ENCODE results near the gene MLST8.

MLST8 gene

DNA sequence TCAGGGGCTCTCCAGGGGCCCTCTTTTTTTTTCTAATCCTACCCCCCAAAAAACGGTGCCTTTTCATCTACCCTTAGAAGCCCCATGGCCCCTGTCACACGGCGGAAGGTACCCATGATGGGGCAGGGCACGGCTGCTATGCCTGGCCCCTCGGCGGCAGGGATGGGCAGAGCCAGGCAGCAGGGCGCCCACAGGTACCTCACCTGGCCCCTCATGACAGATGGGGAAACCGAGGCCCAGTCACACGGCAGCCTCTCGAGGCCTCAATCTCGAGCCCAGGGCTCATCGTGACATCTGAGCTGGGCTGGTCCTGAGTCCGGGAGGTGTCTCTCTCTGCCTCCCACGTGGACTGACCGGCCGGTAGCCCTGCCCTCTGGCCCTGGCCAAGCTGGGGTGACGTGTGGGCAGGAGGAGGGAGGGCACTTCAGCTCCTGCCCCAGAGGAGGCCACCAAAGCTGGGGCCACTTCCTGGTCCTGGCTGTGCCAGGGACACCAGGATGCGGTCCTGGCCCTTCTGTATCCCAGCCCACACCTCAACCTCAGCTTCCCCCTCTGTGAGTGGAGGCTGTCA, 38.1 kb upstream of the MLST8 start:
- H3K9me3 Mint-ChIP-seq = no peaks in the 10 kb centered on the region
- H3K36me3 Mint-ChIP-seq (ENCODE audit: low read depth) = peaks cover 8% of the 10 kb centered on the region
- no peaks in the 10 kb centered on the region for H3K4me1 Mint-ChIP-seq (ENCODE audit: low read depth)
- H3K4me3 Mint-ChIP-seq = no peak overlapping the region
- H3K27ac Mint-ChIP-seq = no peak overlapping the region
- H3K27me3 Mint-ChIP-seq (ENCODE audit: low read depth) = no peaks in the 10 kb centered on the region

DNA sequence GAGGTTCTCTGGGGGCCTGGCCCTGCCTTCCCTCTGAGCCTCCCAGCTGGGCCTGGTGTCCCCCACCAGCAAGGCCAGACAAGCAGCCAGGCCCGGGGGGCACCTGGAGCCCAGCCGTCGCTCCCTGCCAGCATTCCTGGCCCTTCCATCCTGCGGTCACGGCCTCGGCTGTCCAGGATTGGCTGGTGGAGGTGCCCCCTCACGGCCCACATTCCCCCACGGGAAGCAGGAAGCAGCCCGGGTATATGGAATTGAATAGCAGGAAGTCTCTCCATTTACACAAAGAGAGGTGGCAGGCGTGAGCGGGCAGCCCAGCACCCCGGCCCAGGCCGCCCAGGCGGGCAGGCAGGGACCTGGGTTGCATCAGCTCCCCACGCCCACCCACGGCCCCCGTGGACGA, 35.2 kb upstream of the MLST8 start:
- H3K4me1 Mint-ChIP-seq (ENCODE audit: low read depth) = no peaks in the 10 kb centered on the region
- no peak overlapping the region for H3K27ac Mint-ChIP-seq
- no peak overlapping the region for H3K4me3 Mint-ChIP-seq
- no peaks in the 10 kb centered on the region for H3K9me3 Mint-ChIP-seq
- no peaks in the 10 kb centered on the region for H3K27me3 Mint-ChIP-seq (ENCODE audit: low read depth)
- peaks cover 10% of the 10 kb centered on the region for H3K36me3 Mint-ChIP-seq (ENCODE audit: low read depth)

DNA sequence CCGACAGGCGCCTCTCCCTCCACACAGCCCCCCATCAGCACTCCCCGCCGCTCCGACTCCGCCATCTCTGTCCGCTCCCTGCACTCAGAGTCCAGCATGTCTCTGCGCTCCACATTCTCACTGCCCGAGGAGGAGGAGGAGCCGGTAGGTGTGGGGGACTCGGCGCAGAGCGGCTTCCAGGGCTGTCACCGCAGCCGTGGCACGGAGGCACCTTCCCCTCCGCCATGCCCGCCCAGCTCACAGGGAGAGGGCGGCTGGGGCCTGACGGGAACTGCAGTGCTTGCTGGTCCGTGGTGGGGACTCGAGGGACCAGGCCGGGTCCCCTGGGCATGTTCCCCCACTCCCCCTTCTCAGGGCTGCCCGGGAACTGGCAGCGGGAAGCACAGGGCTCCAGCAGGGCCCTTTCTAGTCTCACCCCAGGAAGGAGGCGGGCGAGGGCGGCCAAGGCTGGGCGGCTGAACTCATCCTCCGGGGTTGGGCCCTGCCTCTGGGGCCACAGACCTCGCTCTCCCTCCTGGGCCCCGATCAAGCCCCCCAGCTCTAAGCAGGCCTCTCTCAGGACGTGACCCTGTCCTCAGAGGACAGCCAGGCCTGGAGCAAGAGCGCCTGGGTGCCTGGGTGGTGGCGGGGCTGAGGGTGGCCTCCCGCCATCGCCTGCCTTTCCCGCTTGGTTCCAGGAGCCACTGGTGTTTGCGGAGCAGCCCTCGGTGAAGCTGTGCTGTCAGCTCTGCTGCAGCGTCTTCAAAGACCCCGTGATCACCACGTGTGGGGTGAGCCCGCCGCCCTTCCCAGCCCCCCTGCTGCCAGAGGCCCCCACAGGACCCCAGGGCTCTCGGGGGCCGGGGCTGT, 34.4 kb upstream of the MLST8 start:
- Mint-ChIP-seq H3K4me1 (ENCODE audit: low read depth) (no peaks in the 10 kb centered on the region), H3K27me3 (ENCODE audit: low read depth) (no peaks in the 10 kb centered on the region), H3K36me3 (ENCODE audit: low read depth) (peaks cover 9% of the 10 kb centered on the region), H3K27ac (no peak overlapping the region), H3K9me3 (no peaks in the 10 kb centered on the region), H3K4me3 (no peak overlapping the region)

DNA sequence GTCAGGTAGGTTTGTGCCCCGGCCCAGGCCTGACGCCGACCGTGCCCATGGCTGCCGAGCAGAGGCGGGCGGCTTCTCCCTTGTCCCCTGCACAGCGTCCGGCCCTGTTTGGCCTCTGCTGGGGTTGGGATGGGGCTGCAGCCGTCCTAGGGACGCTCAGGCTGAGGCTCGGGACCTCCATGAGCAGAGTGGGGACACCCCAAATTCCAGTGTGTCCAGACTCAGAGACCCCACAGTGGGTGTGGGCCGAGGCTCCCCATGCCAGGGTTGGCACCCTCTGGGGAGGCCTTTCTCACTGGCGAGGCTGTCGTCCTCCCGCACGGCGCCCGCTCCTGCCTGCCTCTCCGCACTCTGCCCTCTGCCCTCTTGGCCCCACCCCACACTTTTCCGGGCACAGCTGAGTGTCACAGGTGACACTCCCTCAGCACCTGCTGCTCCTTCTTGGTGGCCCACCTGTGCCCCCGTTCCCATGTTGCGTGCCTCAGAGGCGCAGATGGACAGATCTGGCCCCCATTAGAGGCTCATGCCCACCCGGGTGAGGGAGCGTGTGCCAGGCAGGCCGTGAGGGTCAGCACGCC, 33.6 kb upstream of the MLST8 start:
- H3K27ac Mint-ChIP-seq = no peak overlapping the region
- no peak overlapping the region for H3K4me3 Mint-ChIP-seq
- no peaks in the 10 kb centered on the region for H3K27me3 Mint-ChIP-seq (ENCODE audit: low read depth)
- peaks cover 8% of the 10 kb centered on the region for H3K36me3 Mint-ChIP-seq (ENCODE audit: low read depth)
- H3K4me1 Mint-ChIP-seq (ENCODE audit: low read depth) = no peaks in the 10 kb centered on the region
- no peaks in the 10 kb centered on the region for H3K9me3 Mint-ChIP-seq

DNA sequence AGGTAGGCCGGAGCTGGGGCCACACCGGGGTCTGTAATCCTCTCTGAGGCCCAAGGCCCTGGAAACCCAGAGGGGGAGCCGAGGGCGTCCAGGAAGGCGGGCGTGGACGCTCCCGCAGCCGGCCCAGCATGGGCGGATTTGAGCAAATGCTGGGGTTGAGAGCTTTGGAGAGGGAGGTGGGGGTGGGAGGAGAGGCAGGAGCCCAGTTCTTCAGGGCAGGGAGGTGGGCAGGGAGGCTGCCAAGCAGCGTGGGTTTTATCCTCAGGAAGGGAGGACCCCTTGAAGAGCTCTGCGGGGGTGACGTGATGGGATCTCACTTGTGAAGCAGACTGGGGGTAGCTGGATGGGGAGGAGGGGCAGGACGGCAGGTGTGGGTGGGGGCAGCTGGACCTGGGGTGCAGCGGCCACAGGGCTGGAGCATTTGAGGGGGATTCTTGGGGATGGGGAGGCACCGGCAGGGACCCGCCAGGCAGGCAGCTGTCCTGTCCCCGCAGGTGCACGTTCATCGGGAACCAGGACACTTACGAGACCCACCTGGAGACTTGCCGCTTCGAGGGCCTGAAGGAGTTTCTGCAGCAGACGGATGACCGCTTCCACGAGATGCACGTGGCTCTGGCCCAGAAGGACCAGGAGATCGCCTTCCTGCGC, 32.4 kb upstream of the MLST8 start:
- H3K36me3 Mint-ChIP-seq (ENCODE audit: low read depth) = peaks cover 8% of the 10 kb centered on the region
- no peaks in the 10 kb centered on the region for H3K27me3 Mint-ChIP-seq (ENCODE audit: low read depth)
- no peaks in the 10 kb centered on the region for H3K4me1 Mint-ChIP-seq (ENCODE audit: low read depth)
- no peaks in the 10 kb centered on the region for H3K9me3 Mint-ChIP-seq
- H3K27ac Mint-ChIP-seq = no peak overlapping the region
- no peak overlapping the region for H3K4me3 Mint-ChIP-seq

DNA sequence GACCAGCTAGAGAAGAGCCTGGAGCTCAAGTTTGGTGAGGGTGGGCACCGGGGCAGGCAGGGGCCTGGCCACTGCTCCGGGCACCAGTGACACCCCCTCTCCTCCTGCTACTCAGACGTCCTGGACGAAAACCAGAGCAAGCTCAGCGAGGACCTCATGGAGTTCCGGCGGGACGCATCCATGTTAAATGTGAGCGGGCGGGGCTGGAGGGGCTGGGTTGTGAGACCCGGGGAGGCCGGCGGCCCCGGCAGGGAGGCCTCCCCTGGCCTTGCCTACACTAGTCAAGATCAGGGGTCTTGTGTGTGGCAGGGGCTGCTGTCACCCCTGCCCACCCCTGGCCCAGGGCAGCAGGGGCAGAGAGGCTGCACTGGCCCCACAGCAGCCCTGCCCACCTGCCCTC, 31.9 kb upstream of the MLST8 start:
- Mint-ChIP-seq H3K36me3 (ENCODE audit: low read depth) (peaks cover 8% of the 10 kb centered on the region), H3K27ac (no peak overlapping the region), H3K4me1 (ENCODE audit: low read depth) (no peaks in the 10 kb centered on the region), H3K27me3 (ENCODE audit: low read depth) (no peaks in the 10 kb centered on the region), H3K4me3 (no peak overlapping the region), H3K9me3 (no peaks in the 10 kb centered on the region)

DNA sequence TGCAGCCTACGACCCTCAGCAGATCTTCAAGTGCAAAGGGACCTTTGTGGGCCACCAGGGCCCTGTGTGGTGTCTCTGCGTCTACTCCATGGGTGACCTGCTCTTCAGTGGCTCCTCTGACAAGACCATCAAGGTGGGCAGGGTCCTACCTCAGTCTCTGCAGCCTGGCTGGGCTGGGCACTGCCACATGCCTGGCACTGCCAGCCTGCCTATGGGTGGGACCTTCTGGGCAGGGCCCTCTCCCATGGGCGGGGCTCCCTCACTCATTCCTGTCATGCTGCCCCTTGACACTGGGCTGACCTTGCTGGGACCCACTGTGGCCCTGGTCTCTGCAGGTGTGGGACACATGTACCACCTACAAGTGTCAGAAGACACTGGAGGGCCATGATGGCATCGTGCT, 31.3 kb upstream of the MLST8 start:
- H3K36me3 Mint-ChIP-seq (ENCODE audit: low read depth) = peaks cover 8% of the 10 kb centered on the region
- no peaks in the 10 kb centered on the region for H3K27me3 Mint-ChIP-seq (ENCODE audit: low read depth)
- no peaks in the 10 kb centered on the region for H3K4me1 Mint-ChIP-seq (ENCODE audit: low read depth)
- no peak overlapping the region for H3K4me3 Mint-ChIP-seq
- H3K27ac Mint-ChIP-seq = no peak overlapping the region
- H3K9me3 Mint-ChIP-seq = no peaks in the 10 kb centered on the region

DNA sequence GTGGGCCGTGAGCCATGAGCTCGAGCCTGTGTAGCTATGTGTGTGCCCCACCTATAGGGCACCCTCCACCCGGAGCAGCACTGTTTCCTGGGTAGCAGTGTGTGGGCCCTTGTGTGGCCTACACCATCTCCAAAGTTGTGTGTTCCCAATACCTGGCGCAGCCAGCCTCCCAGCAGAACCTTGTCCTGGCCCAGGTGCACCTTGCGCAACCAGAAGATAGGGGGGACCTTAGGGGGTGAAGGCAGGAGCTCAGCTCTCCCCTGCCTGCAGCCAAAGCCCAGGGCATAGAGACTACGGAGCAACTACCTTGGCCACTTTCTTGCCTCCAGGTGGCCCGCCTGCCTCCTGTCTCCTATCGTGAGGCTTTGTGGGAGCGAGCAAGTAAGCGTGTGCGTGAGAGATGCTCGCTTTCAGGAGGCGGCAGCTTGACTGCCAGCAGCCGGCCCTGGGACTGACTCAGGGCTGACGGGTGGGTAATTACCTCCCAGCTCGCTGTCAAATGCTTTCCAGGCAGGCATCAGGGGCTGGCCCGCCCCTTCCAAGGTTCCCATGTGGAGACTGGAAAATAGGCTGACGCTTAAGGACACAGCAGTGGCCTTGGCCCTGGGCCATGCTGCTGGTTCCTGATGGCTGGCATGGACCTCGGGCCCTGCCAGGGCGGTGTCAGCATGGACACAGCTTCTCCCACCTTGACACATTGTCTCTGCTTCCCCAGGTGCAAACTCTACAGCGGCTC, 30.7 kb upstream of the MLST8 start:
- H3K4me3 Mint-ChIP-seq = no peak overlapping the region
- H3K36me3 Mint-ChIP-seq (ENCODE audit: low read depth) = peaks cover 8% of the 10 kb centered on the region

DNA sequence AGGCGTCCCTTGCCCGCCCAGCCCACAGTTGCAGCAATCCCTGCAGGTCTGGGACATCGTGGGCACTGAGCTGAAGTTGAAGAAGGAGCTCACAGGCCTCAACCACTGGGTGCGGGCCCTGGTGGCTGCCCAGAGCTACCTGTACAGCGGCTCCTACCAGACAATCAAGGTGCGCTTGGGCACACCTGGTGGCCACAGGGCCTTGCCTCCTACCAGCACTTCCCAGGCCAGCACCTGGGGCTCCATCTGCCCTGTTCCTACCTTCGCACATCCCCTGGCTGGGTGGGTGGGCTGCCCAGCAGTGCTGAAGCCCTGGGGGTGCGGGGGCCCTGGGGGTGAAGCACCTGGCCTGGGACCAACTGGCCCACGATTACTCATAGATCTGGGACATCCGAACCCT, 29.8 kb upstream of the MLST8 start:
- no peaks in the 10 kb centered on the region for H3K27me3 Mint-ChIP-seq (ENCODE audit: low read depth)
- no peak overlapping the region for H3K27ac Mint-ChIP-seq
- no peak overlapping the region for H3K4me3 Mint-ChIP-seq
- no peaks in the 10 kb centered on the region for H3K9me3 Mint-ChIP-seq
- H3K36me3 Mint-ChIP-seq (ENCODE audit: low read depth) = peaks cover 8% of the 10 kb centered on the region
- H3K4me1 Mint-ChIP-seq (ENCODE audit: low read depth) = no peaks in the 10 kb centered on the region

More for the DNA sequence above, 30.7 kb upstream of the MLST8 start:
- H3K9me3 Mint-ChIP-seq = no peaks in the 10 kb centered on the region
- H3K4me1 Mint-ChIP-seq (ENCODE audit: low read depth) = no peaks in the 10 kb centered on the region
- H3K27ac Mint-ChIP-seq = no peak overlapping the region
- H3K27me3 Mint-ChIP-seq (ENCODE audit: low read depth) = no peaks in the 10 kb centered on the region

DNA sequence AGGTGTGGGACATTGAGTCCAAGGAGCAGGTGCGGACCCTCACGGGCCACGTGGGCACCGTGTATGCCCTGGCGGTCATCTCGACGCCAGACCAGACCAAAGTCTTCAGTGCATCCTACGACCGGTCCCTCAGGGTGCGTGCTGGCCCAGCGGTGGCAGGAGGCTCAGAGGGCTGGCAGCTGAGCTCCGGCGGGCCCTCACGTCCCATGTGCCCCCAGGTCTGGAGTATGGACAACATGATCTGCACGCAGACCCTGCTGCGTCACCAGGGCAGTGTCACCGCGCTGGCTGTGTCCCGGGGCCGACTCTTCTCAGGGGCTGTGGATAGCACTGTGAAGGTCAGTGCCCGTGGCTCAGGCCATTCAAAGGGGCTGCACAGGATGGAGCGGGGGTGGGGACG, 29.2 kb upstream of the MLST8 start:
- H3K4me1 Mint-ChIP-seq (ENCODE audit: low read depth) = no peaks in the 10 kb centered on the region
- H3K9me3 Mint-ChIP-seq = no peaks in the 10 kb centered on the region
- peaks cover 8% of the 10 kb centered on the region for H3K36me3 Mint-ChIP-seq (ENCODE audit: low read depth)
- no peaks in the 10 kb centered on the region for H3K27me3 Mint-ChIP-seq (ENCODE audit: low read depth)
- no peak overlapping the region for H3K27ac Mint-ChIP-seq
- no peak overlapping the region for H3K4me3 Mint-ChIP-seq

DNA sequence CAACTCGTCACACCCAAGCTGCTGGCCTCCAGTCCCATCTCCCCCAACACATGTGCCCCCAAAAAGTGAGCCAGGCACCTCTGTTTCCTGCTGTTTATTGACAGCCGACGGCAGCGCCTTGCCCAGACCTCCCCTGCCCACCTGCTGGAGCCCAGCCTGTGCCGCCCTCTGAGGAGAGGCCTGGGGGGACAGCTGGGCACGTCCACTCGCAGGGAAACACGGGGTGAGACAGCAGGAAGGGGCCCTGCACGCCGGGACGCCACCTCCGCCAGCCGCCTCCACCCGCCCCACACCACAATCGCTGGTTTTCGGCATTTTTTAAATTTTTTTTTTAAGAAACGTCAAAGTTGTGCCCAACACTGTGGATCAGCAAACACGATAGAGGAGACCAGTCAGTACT, 28.2 kb upstream of the MLST8 start:
- no peaks in the 10 kb centered on the region for H3K4me1 Mint-ChIP-seq (ENCODE audit: low read depth)
- no peak overlapping the region for H3K27ac Mint-ChIP-seq
- no peaks in the 10 kb centered on the region for H3K9me3 Mint-ChIP-seq
- no peaks in the 10 kb centered on the region for H3K27me3 Mint-ChIP-seq (ENCODE audit: low read depth)
- H3K4me3 Mint-ChIP-seq = no peak overlapping the region
- peaks cover 8% of the 10 kb centered on the region for H3K36me3 Mint-ChIP-seq (ENCODE audit: low read depth)

DNA sequence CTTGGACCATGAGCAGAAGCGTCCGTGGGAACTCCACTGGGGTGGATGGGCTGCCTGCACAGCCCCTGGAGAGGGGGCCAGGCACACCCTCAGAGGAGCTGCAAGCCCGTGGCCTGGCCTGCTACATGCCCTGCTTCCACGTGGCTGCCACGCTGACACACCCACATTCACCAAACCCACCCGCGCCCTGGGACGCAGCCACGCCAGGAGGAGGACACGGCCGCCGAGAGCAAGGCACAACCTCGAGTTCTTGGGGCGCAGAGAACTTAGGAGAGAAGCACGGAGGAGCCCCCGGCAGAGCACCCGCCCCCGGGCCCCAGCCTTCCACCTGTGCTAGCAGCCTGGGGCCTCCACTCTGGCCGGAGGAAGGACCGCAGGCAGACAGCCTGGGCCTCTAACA, 27.7 kb upstream of the MLST8 start:
- no peaks in the 10 kb centered on the region for H3K27me3 Mint-ChIP-seq (ENCODE audit: low read depth)
- H3K36me3 Mint-ChIP-seq (ENCODE audit: low read depth) = peaks cover 9% of the 10 kb centered on the region
- H3K4me3 Mint-ChIP-seq = no peak overlapping the region
- H3K4me1 Mint-ChIP-seq (ENCODE audit: low read depth) = no peaks in the 10 kb centered on the region
- H3K9me3 Mint-ChIP-seq = no peaks in the 10 kb centered on the region
- H3K27ac Mint-ChIP-seq = no peak overlapping the region

DNA sequence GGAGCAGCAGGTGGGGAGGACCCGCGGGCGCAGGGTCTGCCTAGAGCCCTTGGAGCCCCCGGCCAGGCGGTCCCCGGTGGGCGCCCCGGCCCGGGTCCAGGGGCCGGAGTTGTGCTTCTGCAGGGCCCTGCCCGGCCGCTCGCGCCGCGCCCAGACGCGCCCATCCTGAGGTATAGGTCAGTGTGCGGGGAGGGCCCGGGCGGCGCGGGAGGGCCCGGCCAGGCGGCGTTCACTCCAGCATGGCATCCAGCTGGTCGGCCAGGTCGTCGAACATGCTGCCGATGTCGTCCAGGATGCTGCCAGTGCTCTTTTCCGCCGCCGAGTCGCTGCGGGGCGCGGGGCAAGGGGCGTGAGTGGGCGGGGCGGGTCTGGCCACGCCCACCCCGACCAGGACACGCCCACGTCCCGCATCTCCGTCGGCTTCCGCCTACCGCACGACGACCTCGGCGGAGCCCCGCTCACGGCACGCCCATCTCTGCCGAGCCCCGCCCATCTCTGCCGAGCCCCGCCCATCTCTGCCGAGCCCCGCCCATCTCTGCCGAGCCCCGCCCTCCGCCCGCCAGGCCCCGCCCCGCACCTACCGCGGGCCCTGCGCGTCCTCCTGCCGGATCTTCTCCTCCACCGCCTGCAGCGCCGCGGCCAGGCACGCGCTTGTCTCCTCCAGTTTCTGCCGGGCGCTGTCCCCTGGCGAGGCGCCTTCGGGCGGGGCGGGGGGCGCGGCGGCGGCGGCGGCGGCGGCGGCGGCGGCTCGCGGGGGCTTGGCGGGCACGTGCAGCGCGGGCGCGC, 26.7 kb upstream of the MLST8 start:
- Mint-ChIP-seq H3K27me3 (ENCODE audit: low read depth) (no peaks in the 10 kb centered on the region), H3K4me1 (ENCODE audit: low read depth) (no peaks in the 10 kb centered on the region), H3K27ac (no peak overlapping the region), H3K36me3 (ENCODE audit: low read depth) (peaks cover 8% of the 10 kb centered on the region), H3K4me3 (no peak overlapping the region), H3K9me3 (no peaks in the 10 kb centered on the region)

DNA sequence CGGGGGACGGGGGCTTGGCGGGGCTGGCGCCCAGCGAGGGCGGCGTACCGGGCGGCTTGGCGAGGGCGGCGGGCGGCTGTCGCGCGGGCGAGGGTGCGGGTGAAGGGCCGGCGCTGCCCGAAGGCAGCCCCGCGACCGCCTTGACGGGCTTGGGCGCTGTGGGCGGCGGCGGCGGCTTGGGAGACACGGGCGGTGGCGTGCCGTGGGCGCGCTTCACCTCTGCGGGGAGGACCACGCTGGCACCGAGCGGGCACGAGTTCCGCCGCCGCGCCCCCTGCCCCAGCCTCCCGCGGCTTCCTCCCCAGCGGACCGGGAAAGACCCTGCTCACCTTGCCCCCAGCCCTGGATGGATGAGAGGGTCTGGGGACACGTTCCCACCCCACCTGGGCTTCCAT, 26.1 kb upstream of the MLST8 start:
- Mint-ChIP-seq H3K27me3 (ENCODE audit: low read depth) (no peaks in the 10 kb centered on the region), H3K36me3 (ENCODE audit: low read depth) (peaks cover 5% of the 10 kb centered on the region), H3K9me3 (no peaks in the 10 kb centered on the region), H3K4me1 (ENCODE audit: low read depth) (no peaks in the 10 kb centered on the region), H3K4me3 (no peak overlapping the region), H3K27ac (no peak overlapping the region)

Data from T-helper 1 cell treated with Interleukin-12 subunit alpha and Interleukin-12 subunit beta and Interleukin-4 antibody, amounts not matched to agents 30 μg/mL and 1 μg/mL, for 36 hours (primary cell).